ENCODE measurements around the gene KIF3C.

DNA sequence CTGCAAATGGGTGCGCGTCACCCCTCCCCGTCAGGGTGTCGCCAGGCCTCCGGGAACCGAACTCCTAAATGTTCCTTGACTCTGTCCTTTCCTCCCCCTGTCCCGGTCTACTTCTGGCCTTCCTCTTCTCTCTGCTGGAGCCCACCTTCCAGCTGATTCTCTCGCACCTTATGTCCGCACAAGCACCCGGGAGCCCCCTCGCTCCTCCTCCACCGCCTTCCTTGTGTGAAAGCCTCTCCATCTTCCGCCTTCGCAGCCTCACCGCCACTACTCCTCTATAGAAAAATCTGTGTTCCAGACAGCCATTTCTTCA is 627 bp upstream of the KIF3C start:
- TF ChIP-seq, protein P1, sequence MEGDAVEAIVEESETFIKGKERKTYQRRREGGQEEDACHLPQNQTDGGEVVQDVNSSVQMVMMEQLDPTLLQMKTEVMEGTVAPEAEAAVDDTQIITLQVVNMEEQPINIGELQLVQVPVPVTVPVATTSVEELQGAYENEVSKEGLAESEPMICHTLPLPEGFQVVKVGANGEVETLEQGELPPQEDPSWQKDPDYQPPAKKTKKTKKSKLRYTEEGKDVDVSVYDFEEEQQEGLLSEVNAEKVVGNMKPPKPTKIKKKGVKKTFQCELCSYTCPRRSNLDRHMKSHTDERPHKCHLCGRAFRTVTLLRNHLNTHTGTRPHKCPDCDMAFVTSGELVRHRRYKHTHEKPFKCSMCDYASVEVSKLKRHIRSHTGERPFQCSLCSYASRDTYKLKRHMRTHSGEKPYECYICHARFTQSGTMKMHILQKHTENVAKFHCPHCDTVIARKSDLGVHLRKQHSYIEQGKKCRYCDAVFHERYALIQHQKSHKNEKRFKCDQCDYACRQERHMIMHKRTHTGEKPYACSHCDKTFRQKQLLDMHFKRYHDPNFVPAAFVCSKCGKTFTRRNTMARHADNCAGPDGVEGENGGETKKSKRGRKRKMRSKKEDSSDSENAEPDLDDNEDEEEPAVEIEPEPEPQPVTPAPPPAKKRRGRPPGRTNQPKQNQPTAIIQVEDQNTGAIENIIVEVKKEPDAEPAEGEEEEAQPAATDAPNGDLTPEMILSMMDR (IDR thresholded peaks at IDR 0.05), result no peak
- no peak for TF ChIP-seq POLR2A (IDR thresholded peaks at IDR 0.05)
- TF ChIP-seq EP300 (IDR thresholded peaks at IDR 0.05), result no peak
- TF ChIP-seq POLR2AphosphoS5 (IDR thresholded peaks at IDR 0.05), result no peak
